Tibial nerve (tissue), 3 donors: ENCODE data around the gene ZNF610.

Experiments used
- POLR2A ChIP-seq, 2 donors: fragments of 450-650 bp; IDR thresholded peaks; one replicate each; pipeline ENCODE4 v1.6.1; 2017; ENCODE audit warnings: antibody characterized with exemption in 2 of 2, mild to moderate bottlenecking in 2 of 2, moderate library complexity in 2 of 2
- TF ChIP-seq, protein P1 (sequence below), 5 experiments: fragments of 200-600 bp in 3 of 5; fragments of 450-650 bp in 2 of 5; sonication (generic) in 3 of 5; IDR thresholded peaks; one replicate each; pipeline ENCODE4 v1.5.1; 2016 to 2019; ENCODE audit warnings: antibody characterized with exemption in 5 of 5, mild to moderate bottlenecking in 3 of 5, moderate library complexity in 2 of 5

DNA sequence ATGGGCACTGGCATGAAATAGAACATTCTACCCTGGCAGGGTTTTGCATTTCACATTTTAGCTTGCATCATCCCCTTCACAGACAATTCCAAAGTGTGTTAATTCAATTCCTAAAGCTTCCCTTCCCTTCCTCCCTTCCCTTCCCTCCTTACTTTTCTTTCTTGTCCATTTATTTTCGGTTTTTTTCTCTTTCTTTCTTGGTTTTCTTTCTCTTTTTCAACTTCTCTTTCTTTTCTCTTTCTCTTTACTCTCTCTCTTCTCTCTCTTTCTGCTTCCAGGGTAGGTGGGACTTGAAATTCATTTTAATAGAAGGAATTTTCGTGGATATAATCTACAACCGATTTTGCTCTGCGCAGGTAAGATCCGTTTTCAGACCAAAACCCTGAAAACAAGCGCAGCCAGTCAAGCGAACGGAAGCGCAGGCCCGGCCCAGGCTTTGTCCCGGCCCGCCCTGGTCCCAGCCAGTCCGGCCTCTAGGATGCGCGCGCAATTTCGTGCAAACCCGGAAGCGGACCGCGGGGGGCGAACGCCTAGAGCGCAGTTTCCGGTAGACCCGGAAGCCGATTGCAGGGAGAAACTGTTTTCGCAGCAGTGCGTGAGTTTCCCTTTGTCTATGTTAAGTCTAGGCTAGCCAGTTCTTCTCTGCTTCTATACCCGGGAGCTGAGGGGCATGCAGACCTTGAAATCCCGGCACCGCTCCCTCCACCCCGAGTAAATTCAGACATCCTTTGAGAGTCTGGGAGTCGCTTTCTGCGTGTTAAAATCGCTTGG, 61.5 kb downstream of the ZNF610 start, which contains the start of gene ZNF528:
- TF ChIP-seq POLR2A (IDR thresholded peaks at IDR 0.05) = peak in 1 of 2 donors; percentile 60
- TF ChIP-seq, protein P1, sequence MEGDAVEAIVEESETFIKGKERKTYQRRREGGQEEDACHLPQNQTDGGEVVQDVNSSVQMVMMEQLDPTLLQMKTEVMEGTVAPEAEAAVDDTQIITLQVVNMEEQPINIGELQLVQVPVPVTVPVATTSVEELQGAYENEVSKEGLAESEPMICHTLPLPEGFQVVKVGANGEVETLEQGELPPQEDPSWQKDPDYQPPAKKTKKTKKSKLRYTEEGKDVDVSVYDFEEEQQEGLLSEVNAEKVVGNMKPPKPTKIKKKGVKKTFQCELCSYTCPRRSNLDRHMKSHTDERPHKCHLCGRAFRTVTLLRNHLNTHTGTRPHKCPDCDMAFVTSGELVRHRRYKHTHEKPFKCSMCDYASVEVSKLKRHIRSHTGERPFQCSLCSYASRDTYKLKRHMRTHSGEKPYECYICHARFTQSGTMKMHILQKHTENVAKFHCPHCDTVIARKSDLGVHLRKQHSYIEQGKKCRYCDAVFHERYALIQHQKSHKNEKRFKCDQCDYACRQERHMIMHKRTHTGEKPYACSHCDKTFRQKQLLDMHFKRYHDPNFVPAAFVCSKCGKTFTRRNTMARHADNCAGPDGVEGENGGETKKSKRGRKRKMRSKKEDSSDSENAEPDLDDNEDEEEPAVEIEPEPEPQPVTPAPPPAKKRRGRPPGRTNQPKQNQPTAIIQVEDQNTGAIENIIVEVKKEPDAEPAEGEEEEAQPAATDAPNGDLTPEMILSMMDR (IDR thresholded peaks at IDR 0.05) = no peak
